GM23248 (cell line): ENCODE results near the gene POU5F1. TPM values are rescaled to one million over a fixed set of nuclear protein-coding genes. Genes with fewer than 3 reads are reported as not detected.
A peak's percentile ranks its signal among the peaks of the same experiment; 100 is the strongest.

Experiments used
- DNase-seq: peaks from one replicate; pipeline ENCODE4 v3.0.0-alpha.2; 2015
- H2AFZ ChIP-seq: fragments of 200-600 bp; sonication (generic); 2 replicates; pipeline ENCODE4 v1.6.1; 2016; ENCODE audit warnings: antibody characterized with exemption
- H3F3A ChIP-seq: fragments of 200-600 bp; sonication (generic); 2 replicates; pipeline ENCODE4 v1.6.1; 2016; ENCODE audit warnings: mild to moderate bottlenecking, antibody characterized with exemption, mixed run types; ENCODE audit not compliant: insufficient read depth
- H3K27ac ChIP-seq: fragments of 200-600 bp; sonication (generic); 2 replicates; pipeline ENCODE4 v1.5.1; 2016; ENCODE audit warnings: mild to moderate bottlenecking
- H3K27me3 ChIP-seq: fragments of 200-600 bp; sonication (generic); replicated peaks from 2 replicates; pipeline ENCODE4 v1.6.1; 2016; ENCODE audit warnings: mild to moderate bottlenecking; ENCODE audit not compliant: insufficient read depth
- H3K36me3 ChIP-seq: fragments of 200-600 bp; sonication (generic); 2 replicates; pipeline ENCODE4 v1.6.1; 2016; ENCODE audit warnings: low read depth, mild to moderate bottlenecking
- H3K4me1 ChIP-seq: fragments of 200-600 bp; sonication (generic); 2 replicates; pipeline ENCODE4 v1.6.1; 2016; ENCODE audit warnings: mild to moderate bottlenecking; ENCODE audit not compliant: insufficient read depth
- H3K4me2 ChIP-seq: fragments of 200-600 bp; sonication (generic); one replicate; pipeline ENCODE4 v1.6.1; 2016; ENCODE audit warnings: mild to moderate bottlenecking; ENCODE audit not compliant: unreplicated experiment
- H3K4me3 ChIP-seq: fragments of 200-600 bp; sonication (generic); 2 replicates; pipeline ENCODE4 v1.5.1; 2016; ENCODE audit warnings: mild to moderate bottlenecking
- H3K79me2 ChIP-seq: fragments of 200-600 bp; sonication (generic); 2 replicates; pipeline ENCODE4 v1.6.1; 2016; ENCODE audit warnings: mild to moderate bottlenecking; ENCODE audit not compliant: insufficient read depth
- H3K9ac ChIP-seq: fragments of 200-600 bp; sonication (generic); 2 replicates; pipeline ENCODE4 v1.6.1; 2016; ENCODE audit warnings: mild to moderate bottlenecking
- H3K9me2 ChIP-seq: fragments of 200-600 bp; sonication (generic); 2 replicates; pipeline ENCODE4 v1.6.1; 2016; ENCODE audit warnings: mixed run types, mild to moderate bottlenecking, moderate library complexity; ENCODE audit not compliant: insufficient read depth
- H3K9me3 ChIP-seq: fragments of 200-600 bp; sonication (generic); one replicate; pipeline ENCODE4 v1.6.1; 2017; ENCODE audit warnings: low read depth
- H4K20me1 ChIP-seq: fragments of 200-600 bp; sonication (generic); 2 replicates; pipeline ENCODE4 v1.6.0; 2016; ENCODE audit not compliant: insufficient read depth
- EZH2 ChIP-seq: fragments of 200-600 bp; sonication (generic); IDR thresholded peaks from 2 replicates; pipeline ENCODE4 v1.6.1; 2018; ENCODE audit warnings: antibody characterized with exemption, mild to moderate bottlenecking; ENCODE audit not compliant: insufficient read depth, poor library complexity, severe bottlenecking
- EZH2phosphoT487 ChIP-seq: fragments of 200-600 bp; sonication (generic); IDR thresholded peaks from 2 replicates; pipeline ENCODE4 v1.6.1; 2018; ENCODE audit warnings: antibody characterized with exemption, moderate library complexity, mild to moderate bottlenecking, low read depth; ENCODE audit not compliant: insufficient read depth
- WGBS, 2 experiments: methylation state at CpG; one replicate each; pipeline ENCODE4 v1.1.6; 2015 to 2017; ENCODE audit warnings: low lambda C conversion rate in 2 of 2, low coverage in 1 of 2; ENCODE audit errors: missing lambda C conversion rate in 2 of 2; 5-methylcytosine and 5-hydroxymethylcytosine counted together
- in situ Hi-C: fragments of 300-500 bp; cut with MboI; formaldehyde crosslinking; loops from 2 replicates; pipeline ENCODE4 v1.15.0; 2020
- polyA plus RNA-seq: library from polyadenylated mRNA; unstranded; fragments of >200 nt; fragmentation: Nextera tagmentation; extraction: Ambion mirVana; gene quantifications from 2 replicates; pipeline ENCODE4 v1.2.1, GENCODE V29; 2016
- total RNA-seq: library from RNA; depleted of rRNA; stranded (reverse); fragments of >200 nt; shearing (Covaris generic); gene quantifications from 2 replicates; pipeline ENCODE4 v1.2.3, GENCODE V29; 2014

Gene POU5F1
- total and polyA plus RNA-seq, 2 experiments from 2014 or later, result 0.22 to 0.88 TPM

GRCh38 chr6:31144296-31144969, 26.0 kb downstream of the POU5F1 start:
- Histone ChIP-seq H3K4me3 (no peak overlapping the region), H2AFZ (no peak overlapping the region), H3K79me2 (no peaks in the 10 kb centered on the region), H3K27me3 (no peaks in the 10 kb centered on the region), H3K9ac (no peak overlapping the region), H3K4me2 (no peak overlapping the region), H3K9me2 (no peaks in the 10 kb centered on the region), H3K36me3 (no peaks in the 10 kb centered on the region), H3K27ac (no peak overlapping the region), H3K9me3 (no peaks in the 10 kb centered on the region), H4K20me1 (no peaks in the 10 kb centered on the region), H3F3A (no peaks in the 10 kb centered on the region), H3K4me1 (peaks cover 15% of the 10 kb centered on the region)
- in situ Hi-C loops, result no loop called here
- no peak for DNase-seq
- 91 to 96% methylated on average over 18 of the region's 18 CpGs for WGBS, 2 experiments
- no peak for TF ChIP-seq EZH2phosphoT487
- no peak for TF ChIP-seq EZH2

DNA sequence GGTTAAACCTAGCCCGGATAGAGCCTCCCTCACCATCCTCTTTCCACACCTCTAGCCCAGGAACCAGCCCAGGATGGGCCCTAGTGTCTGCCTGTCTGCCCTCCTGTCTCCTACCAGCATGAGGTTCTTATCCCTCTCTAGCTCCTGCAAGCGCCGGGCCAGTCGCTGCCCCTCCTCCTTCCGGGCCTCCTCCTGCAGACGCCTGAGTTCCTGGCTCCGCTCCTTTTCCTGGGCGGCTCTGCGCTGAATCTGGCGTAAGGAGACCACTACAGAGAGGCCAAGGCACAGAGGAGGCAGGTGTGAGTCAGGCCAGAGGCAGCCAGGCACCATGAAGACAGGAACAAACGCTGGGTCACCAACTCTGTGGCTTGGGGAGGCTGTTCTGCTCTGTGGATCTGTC, 27.3 kb downstream of the POU5F1 start:
- no peaks in the 10 kb centered on the region for H3K9me3 ChIP-seq
- no peaks in the 10 kb centered on the region for H3K27me3 ChIP-seq
- in situ Hi-C loops, result no loop called here
- H3F3A ChIP-seq, result no peaks in the 10 kb centered on the region
- no peaks in the 10 kb centered on the region for H3K9me2 ChIP-seq
- peak overlapping the region; percentile 16 for H3K4me2 ChIP-seq
- H3K4me1 ChIP-seq, result peaks cover 15% of the 10 kb centered on the region
- TF ChIP-seq EZH2phosphoT487, result no peak
- H3K79me2 ChIP-seq, result no peaks in the 10 kb centered on the region
- H3K4me3 ChIP-seq, result no peak overlapping the region
- H4K20me1 ChIP-seq, result no peaks in the 10 kb centered on the region
- H3K36me3 ChIP-seq, result no peaks in the 10 kb centered on the region
- WGBS, 2 experiments, result 32 to 42% methylated on average over 11 of the region's 11 CpGs
- no peak overlapping the region for H3K9ac ChIP-seq
- peak overlapping the region; percentile 58 for H3K27ac ChIP-seq
- DNase-seq, result peak; percentile 88
- H2AFZ ChIP-seq, result no peak overlapping the region

GRCh38 chr6:31142361-31142761, 28.1 kb downstream of the POU5F1 start:
- Histone ChIP-seq H3F3A (no peaks in the 10 kb centered on the region), H3K9me2 (no peaks in the 10 kb centered on the region), H3K9ac (no peak overlapping the region), H4K20me1 (no peaks in the 10 kb centered on the region), H3K79me2 (no peaks in the 10 kb centered on the region), H3K27me3 (no peaks in the 10 kb centered on the region), H3K9me3 (no peaks in the 10 kb centered on the region), H3K4me2 (no peak overlapping the region), H2AFZ (no peak overlapping the region), H3K27ac (no peak overlapping the region), H3K36me3 (no peaks in the 10 kb centered on the region), H3K4me3 (no peak overlapping the region), H3K4me1 (peaks cover 15% of the 10 kb centered on the region)
- TF ChIP-seq EZH2 (no peak), EZH2phosphoT487 (no peak)
- DNase-seq, result no peak
- WGBS, 2 experiments, result 62 to 68% methylated on average over 2 of the region's 2 CpGs
- in situ Hi-C loops, result no loop called here

GRCh38 chr6:31140643-31141042, 29.8 kb downstream of the POU5F1 start:
- WGBS, 2 experiments, result 87 to 89% methylated on average over 15 of the region's 15 CpGs
- no peak overlapping the region for H3K4me2 ChIP-seq
- H3K9me2 ChIP-seq, result no peaks in the 10 kb centered on the region
- no peaks in the 10 kb centered on the region for H3F3A ChIP-seq
- DNase-seq, result no peak
- H3K27ac ChIP-seq, result no peak overlapping the region
- H3K9ac ChIP-seq, result no peak overlapping the region
- no peaks in the 10 kb centered on the region for H3K27me3 ChIP-seq
- no peaks in the 10 kb centered on the region for H3K36me3 ChIP-seq
- H3K4me1 ChIP-seq, result peaks cover 15% of the 10 kb centered on the region
- no peaks in the 10 kb centered on the region for H3K9me3 ChIP-seq
- no peak overlapping the region for H3K4me3 ChIP-seq
- H4K20me1 ChIP-seq, result no peaks in the 10 kb centered on the region
- H2AFZ ChIP-seq, result no peak overlapping the region
- in situ Hi-C loops, result no loop called here
- TF ChIP-seq EZH2phosphoT487 (no peak), EZH2 (no peak)
- H3K79me2 ChIP-seq, result no peaks in the 10 kb centered on the region

GRCh38 chr6:31139599-31139998, 30.9 kb downstream of the POU5F1 start:
- H3K4me2 ChIP-seq, result no peak overlapping the region
- no peaks in the 10 kb centered on the region for H3K79me2 ChIP-seq
- H3K9me2 ChIP-seq, result no peaks in the 10 kb centered on the region
- TF ChIP-seq EZH2 (no peak), EZH2phosphoT487 (no peak)
- no peaks in the 10 kb centered on the region for H3F3A ChIP-seq
- H3K4me3 ChIP-seq, result no peak overlapping the region
- H4K20me1 ChIP-seq, result no peaks in the 10 kb centered on the region
- H3K36me3 ChIP-seq, result no peaks in the 10 kb centered on the region
- in situ Hi-C loops, result loop anchor here (5.0 kb wide), 1 partner anchor 53 kb away; no protein-coding TSS in a partner anchor
- H3K9me3 ChIP-seq, result no peaks in the 10 kb centered on the region
- no peaks in the 10 kb centered on the region for H3K27me3 ChIP-seq
- no peak overlapping the region for H2AFZ ChIP-seq
- H3K27ac ChIP-seq, result no peak overlapping the region
- no peak overlapping the region for H3K9ac ChIP-seq
- 3 to 9% methylated on average over 4 of the region's 4 CpGs for WGBS, 2 experiments
- peaks cover 15% of the 10 kb centered on the region for H3K4me1 ChIP-seq
- DNase-seq, result peak; percentile 33
